Stimulated activated CD4-positive, alpha-beta T cell treated with anti-CD3 and anti-CD28 coated beads, Interleukin-15, amount 100 ng/mL, for 1 hour (primary cell): Measurements from ENCODE around the gene CNPY2.
"Not testable (repeated sequence)": the region's sequence is repeated elsewhere in the genome, so short reads cannot be mapped to it uniquely, and the experiment has no call there.

Experiments
- DNase-seq, 2 donors: peaks; one replicate each; pipeline ENCODE4 v3.0.0-alpha.2; 2020; ENCODE audit warnings: low read depth in 1 of 2, low spot score in 1 of 2

The CNPY2 gene

DNA sequence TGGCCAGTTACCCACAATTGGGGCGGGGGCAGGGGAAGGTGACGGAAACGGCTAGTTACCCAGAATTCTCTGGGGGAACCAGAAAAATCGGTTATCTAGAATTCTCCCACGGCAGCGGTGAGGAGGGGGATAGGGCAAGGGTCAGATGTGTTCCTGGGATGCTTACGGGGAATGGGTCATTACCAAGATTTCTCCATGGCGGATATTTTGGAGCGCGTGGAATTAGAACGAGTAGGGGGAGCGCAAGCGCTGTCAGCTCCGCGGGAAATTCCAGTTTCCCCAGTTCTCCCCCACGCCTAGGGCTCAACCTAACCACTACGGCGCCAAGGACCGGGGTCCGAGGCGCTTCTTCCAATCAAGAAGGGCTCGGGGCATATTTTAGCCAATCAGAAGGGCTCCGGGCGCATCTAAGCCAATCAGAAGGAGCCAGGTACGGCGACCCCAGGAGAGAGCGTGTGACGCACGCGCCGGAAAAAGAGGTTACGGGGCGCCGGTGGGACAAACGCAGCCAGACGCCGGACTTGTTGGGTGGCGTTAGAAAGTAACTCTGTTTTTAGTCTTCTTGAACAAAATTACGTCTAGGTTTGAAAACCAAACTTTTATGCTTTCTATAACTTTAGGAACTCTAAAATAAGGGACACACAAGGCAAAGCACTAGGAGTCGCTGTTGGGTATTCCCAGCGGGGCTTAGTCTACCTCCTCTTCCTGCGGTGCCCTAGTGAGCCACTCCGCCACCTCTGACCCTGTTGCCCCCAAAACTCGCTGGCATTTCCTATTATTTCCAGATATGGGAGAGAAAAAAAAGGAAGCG lies 18.1 kb upstream of the CNPY2 start, which contains the start of gene PAN2:
Gene PAN2 (minus strand): TSS at position 322 of the 811 bp plus-strand sequence. CDS start 906 bp downstream, outside the sequence.
- DNase-seq = peak; percentile 81 to 84

DNA sequence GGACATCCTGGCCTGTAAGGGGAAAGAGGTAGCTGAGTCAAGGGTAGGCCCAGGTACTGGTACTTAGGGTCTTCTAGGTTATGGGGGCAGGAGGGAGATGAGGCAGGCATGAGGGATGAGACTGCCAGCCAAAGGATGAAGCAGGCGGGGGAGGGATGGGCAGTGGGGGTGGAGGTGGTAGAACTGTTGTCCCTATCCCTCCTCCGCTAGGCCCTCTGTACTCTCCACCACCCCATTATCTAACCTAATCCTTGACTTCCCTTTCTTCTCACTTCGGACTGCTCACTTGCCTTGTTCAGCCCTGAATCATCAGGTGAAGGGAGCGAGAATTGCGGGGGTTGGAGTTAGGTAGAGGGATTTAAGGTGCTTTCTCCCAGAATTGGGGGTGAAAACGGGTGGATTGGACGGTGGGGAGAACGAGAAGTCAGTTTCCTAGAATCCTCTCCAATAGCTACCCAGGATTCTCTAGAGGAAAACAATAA lies 17.4 kb upstream of the CNPY2 start:
- no peak for DNase-seq

GRCh38 chr12:56332512-56333196 lies 16.9 kb upstream of the CNPY2 start:
- DNase-seq = no peak

DNA sequence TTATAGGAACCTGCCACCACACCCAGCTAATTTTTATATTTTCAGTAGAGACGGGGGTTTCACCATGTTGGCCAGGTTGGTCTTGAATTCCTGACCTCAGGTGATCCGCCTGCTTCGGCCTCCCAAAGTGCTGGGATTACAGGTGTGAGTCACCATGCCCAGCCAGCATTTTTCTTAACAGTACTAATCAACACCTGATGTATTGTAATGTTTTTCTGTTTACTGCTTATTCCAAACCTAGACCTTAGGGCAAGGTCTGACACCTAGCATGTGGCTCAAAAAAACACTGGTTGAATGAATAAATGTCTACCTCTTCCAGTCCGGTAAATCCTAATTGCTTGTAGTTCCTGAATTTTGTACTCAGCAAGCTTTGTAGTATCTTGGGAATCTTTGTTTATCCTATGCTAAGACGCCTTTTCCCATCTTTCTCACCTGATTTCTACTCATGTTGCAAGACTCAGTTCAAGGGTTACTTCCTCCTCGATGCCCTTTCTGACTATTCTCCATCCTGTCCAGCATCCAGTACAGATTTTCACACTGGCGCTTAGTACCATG lies 15.2 kb upstream of the CNPY2 start:
- no peak for DNase-seq

GRCh38 chr12:56326533-56326932 lies 10.7 kb upstream of the CNPY2 start:
- DNase-seq = no peak

- no peak for DNase-seq
Observed at GRCh38 chr12:56326126-56326525, 10.3 kb upstream of the CNPY2 start.

GRCh38 chr12:56324206-56324605 lies 8.4 kb upstream of the CNPY2 start:
- DNase-seq = no peak

GRCh38 chr12:56321610-56322009 lies 5.8 kb upstream of the CNPY2 start:
- DNase-seq = not testable (repeated sequence)

GRCh38 chr12:56321027-56321426 lies 5.2 kb upstream of the CNPY2 start:
- no peak for DNase-seq

DNA sequence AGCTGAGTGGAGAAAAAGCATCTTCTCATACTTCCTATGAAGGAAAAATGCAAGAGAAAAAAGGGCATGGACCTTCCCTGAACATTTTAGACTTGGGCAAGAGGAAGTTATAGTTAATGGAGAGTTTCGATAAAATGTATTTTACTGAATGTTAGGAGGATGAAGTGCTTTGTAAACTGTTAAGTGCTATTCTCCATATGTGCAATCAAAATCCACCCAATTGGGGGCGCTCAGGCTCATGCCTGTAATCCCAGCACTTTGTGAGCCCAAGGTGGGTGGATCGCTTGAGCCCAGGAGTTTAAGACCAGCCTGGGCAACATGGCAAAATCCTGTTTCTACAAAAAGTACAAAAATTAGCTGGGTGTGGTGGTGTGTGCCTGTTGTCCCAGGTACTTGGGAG lies 1.9 kb upstream of the CNPY2 start:
- no peak for DNase-seq

DNA sequence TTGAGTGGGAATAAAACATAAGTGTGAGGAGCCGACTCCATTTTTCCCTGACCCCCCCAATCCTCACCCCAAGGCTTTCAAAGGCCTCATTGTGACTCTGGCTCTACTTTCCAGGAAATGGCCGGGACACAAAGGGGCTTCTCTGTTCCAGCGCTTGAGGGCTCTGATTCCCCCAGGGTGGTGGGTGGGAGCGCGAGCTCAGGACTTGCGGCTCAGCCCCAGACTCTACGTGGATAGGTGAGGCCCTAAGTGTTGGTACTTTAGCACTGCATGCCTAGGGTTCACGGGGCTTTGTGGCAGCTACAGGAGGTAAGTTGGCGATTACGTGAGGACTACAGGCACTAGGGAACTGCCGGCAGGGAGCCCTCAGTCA lies 553 bp downstream of the CNPY2 start:
- no peak for DNase-seq

GRCh38 chr12:56311003-56311402 lies 4.8 kb downstream of the CNPY2 start:
- DNase-seq = no peak

DNA sequence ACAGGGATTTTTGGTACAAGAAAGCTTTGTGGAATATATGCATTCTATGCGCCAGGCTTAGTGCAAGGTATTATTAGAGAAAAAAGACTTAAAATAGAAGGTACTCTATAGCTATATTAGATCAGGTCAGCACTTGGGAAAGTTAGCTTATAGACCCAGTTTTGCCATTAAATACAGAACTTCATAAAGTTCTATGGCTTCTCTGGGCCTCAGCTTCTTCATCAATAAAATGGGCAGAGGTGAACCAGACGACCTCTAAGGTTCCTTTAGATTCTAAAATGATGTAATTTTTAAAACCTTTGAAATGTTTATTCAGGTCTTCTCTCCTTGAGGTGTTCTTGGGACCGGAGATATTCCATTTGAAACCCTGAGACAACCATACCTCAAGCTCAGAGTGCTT lies 7.1 kb downstream of the CNPY2 start:
- no peak for DNase-seq

DNA sequence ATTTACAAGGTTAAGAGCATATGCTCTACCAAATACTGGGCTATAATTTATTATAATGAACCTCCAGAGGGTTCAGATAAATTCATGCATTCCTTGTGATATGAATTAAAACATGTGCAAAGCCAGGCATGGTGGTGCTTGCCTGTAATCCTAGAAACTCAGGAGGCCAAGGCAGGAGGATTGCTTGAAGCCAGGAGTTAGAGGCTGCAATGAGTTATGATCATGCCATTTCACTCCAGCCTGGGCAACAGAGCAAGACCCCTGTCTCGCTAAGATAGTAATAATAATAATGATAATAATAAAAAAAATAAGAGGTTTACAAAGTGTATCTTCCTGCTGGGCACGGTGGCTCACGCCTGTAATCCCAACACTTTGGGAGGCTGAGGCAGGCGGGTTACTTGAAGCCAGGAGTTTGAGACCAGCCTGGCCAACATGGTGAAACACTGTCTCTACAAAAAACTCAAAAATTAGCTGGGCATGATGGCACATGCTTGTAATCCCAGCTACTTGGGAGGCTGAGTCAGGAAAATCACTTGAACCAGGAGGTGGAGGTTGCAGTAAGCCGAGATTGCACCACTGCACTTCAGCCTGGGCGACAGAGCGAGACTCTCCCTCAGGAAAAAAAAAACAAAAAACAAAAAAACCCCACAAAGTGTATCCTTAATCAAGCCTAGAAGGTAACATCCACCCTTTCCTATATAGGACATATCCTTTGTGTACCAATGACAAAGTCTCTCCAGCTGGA lies 8.4 kb downstream of the CNPY2 start:
- DNase-seq = no peak

DNA sequence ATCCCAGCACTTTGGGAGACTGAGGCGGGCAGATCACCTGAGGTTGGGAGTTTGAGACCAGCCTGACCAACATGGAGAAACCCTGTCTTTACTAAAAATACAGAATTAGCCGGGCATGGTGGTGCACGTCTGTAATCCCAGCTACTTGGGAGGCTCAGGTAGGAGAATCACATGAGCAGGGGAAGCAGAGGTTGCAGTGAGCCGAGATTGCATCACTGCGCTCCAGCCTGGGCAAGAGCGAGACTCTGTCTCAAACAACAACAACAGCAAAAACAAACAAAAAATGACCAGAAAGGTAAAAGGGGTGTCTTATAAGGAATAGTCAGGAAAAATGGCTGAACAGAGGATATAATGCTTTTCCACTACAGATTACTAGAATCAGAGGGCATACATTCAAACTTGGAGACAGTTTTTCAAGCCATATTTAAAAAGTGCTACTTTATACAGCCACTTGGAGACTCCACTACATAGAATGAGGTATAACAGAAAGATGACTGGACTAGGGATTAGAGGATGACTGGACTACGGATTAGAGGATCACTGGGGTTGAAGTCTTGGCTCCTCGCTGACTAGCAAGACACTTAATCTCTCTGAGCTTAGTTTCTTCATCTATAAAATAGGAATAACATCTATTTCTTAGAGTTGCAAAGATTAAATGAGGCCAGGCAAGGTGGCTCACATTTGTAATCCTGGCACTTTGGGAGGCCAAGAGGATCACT lies 10.8 kb downstream of the CNPY2 start:
- DNase-seq = no peak

- no peak for DNase-seq
Observed at GRCh38 chr12:56304276-56304675, 11.5 kb downstream of the CNPY2 start.

DNA sequence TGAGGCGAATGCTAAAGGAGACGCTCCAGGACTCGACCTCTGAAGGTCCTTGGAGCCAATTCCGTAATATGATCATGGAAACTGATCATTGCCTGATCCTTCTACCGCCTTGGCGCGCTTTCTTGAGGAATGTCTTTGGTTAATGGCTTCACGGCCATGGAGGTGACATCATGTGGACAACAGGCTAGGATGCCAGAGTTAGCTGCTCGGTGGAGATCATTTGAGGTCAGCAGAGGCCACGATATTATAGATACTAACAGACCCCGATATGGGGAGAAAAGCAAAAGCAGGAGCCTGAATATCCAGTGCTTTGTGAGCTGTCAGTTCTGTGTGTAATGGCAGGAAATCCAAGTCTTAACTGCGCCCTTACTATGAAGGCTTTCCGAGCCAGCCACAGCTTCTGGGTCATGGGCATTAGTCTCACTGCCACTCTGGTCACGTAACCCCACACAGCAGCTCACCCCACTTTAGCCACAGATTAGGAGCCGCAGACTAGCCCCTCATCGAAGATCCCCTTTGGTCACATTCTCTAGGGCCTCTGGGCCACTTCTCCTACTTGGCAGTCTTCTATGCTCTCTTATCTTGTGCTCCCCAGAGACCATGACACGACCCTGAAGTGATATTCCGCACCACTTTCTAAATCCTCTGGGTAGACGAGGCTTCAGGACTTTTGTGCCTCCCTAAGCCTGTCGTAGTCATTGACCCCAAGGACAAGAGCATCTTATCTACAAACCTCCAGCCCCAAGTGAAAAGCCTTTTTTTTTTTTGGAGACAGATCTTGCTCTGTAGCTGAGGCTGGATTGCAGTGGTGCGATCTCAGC lies 14.9 kb downstream of the CNPY2 start:
- no peak for DNase-seq

DNA sequence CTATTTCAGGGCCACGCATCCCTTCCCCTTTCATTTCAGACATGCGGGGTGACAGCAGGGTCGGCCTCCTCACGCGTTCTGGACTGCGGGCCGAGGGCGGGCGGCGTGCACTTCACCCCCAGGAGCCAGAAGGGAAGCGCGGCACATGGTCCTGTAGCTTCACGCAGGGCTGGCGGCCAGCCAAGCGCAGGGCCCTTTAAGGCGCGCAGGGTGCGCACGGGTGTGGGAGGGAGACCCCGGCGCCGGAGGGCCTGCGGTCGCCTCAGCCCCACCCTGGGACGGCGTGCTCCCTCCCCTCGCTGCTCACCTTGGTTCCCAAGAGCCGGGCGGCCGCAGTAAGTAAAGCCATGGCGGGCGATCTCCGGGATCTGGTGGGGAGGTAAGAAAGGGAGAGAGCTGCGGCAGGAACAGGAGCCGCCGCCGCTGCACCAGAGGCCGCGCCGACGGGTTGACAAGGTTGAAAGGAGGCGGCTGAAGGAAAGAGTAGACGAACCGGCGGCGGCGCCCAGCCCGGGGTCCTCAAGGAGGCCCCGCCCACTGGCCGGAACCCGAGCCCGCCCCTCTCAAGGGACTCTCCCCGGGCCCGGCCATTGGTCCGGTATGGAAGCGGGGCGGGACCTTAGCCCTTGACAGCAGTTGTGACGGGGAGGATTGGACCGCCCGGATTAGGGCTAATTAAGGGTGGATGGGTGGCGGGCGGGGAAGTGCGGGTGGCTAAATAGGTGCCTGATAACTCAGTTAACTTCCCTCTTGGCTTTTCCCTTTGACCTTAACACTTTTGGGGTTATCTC lies 15.7 kb downstream of the CNPY2 start, which contains the start of gene CS:
Gene CS (minus strand): TSS at position 478 of the 791 bp plus-strand sequence. CDS start 129 bp downstream, at position 349.
- DNase-seq = peak; percentile 94 to 97

DNA sequence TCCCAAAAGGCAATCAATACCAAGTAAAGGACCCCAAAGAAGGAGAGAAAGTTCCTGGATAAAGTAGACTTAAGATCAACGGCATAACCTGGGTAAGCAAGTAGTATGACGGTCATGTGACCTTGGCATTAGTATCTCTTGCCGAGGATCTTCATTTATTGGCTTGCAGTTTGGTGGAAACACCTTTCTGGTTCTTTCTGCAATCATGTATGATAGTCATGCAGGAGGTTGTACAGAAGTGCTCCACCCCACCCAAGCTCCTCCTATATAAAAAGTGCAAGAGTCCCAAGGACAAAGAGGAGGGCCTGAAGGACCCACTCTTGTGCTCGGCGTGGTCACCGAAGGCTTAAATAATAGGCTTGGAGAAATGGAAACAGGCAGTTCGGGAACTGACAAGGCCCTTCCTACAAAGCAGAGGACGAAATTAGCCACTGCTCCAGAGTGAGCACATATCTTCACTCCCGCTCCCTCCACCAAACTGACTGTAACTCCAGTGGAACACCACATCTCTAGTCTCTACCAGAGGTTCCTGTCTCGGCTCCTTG lies 16.4 kb downstream of the CNPY2 start:
- DNase-seq = no peak
